Measurements from ENCODE around the gene FBXO10.

The FBXO10 gene

GRCh38 chr9:37575921-37576721 is at the start of gene FBXO10:
TSS of gene FBXO10 (minus strand) at chr9:37576380. CDS start at chr9:37541768, 34,612 bp downstream.
- no peak within 1 kb of the TSS for H3K4me3 ChIP-seq (ENCODE audit: low read depth, low read length)
- DNase-seq (ENCODE audit: low read depth): no peak
- TF ChIP-seq MYC (IDR thresholded peaks at IDR 0.05; ENCODE audit: low read depth, low read length) (no peak), MAX (IDR thresholded peaks at IDR 0.05; ENCODE audit: low read depth, low read length) (no peak), POLR2A (IDR thresholded peaks at IDR 0.05; ENCODE audit: extremely low read depth, insufficient read length) (no peak), CTCF (IDR thresholded peaks at IDR 0.05; ENCODE audit: low read depth, low read length) (no peak)

- H3K4me3 ChIP-seq (ENCODE audit: low read depth, low read length): no peak overlapping the region
- no peak for DNase-seq (ENCODE audit: low read depth)
- no peak for TF ChIP-seq CTCF (IDR thresholded peaks at IDR 0.05; ENCODE audit: low read depth, low read length)
- TF ChIP-seq MAX (IDR thresholded peaks at IDR 0.05; ENCODE audit: low read depth, low read length): no peak
- TF ChIP-seq MYC (IDR thresholded peaks at IDR 0.05; ENCODE audit: low read depth, low read length): no peak
- no peak for TF ChIP-seq POLR2A (IDR thresholded peaks at IDR 0.05; ENCODE audit: extremely low read depth, insufficient read length)
These were observed 49.6 kb upstream of the FBXO10 start for GRCh38 chr9:37625758-37626147.

GRCh38 chr9:37625036-37625757 is 49.0 kb upstream of the FBXO10 start:
- TF ChIP-seq MAX (IDR thresholded peaks at IDR 0.05; ENCODE audit: low read depth, low read length) (no peak), CTCF (IDR thresholded peaks at IDR 0.05; ENCODE audit: low read depth, low read length) (no peak), MYC (IDR thresholded peaks at IDR 0.05; ENCODE audit: low read depth, low read length) (no peak), POLR2A (IDR thresholded peaks at IDR 0.05; ENCODE audit: extremely low read depth, insufficient read length) (no peak)
- DNase-seq (ENCODE audit: low read depth): no peak
- H3K4me3 ChIP-seq (ENCODE audit: low read depth, low read length): no peak overlapping the region

GRCh38 chr9:37624073-37624472 is 47.9 kb upstream of the FBXO10 start:
- no peak for TF ChIP-seq MYC (IDR thresholded peaks at IDR 0.05; ENCODE audit: low read depth, low read length)
- no peak for TF ChIP-seq CTCF (IDR thresholded peaks at IDR 0.05; ENCODE audit: low read depth, low read length)
- TF ChIP-seq MAX (IDR thresholded peaks at IDR 0.05; ENCODE audit: low read depth, low read length): no peak
- TF ChIP-seq POLR2A (IDR thresholded peaks at IDR 0.05; ENCODE audit: extremely low read depth, insufficient read length): no peak
- DNase-seq (ENCODE audit: low read depth): no peak
- H3K4me3 ChIP-seq (ENCODE audit: low read depth, low read length): no peak overlapping the region

GRCh38 chr9:37623267-37623666 is 47.1 kb upstream of the FBXO10 start:
- no peak for TF ChIP-seq POLR2A (IDR thresholded peaks at IDR 0.05; ENCODE audit: extremely low read depth, insufficient read length)
- no peak for TF ChIP-seq MAX (IDR thresholded peaks at IDR 0.05; ENCODE audit: low read depth, low read length)
- no peak for TF ChIP-seq MYC (IDR thresholded peaks at IDR 0.05; ENCODE audit: low read depth, low read length)
- TF ChIP-seq CTCF (IDR thresholded peaks at IDR 0.05; ENCODE audit: low read depth, low read length): no peak
- no peak overlapping the region for H3K4me3 ChIP-seq (ENCODE audit: low read depth, low read length)
- no peak for DNase-seq (ENCODE audit: low read depth)

All from NB4 (cell line).